SU-DHL-6 (cell line): ENCODE measurements around the gene CXorf49.

Source experiments
- H2AFZ ChIP-seq: fragments of 200-600 bp; sonication (generic); 2 replicates; pipeline ENCODE4 v1.6.1; 2014; ENCODE audit warnings: low read depth, mild to moderate bottlenecking, moderate library complexity, mixed read lengths, antibody characterized with exemption, low read length; ENCODE audit not compliant: severe bottlenecking
- H3F3A ChIP-seq: fragments of 200-600 bp; shearing (Covaris generic); 2 replicates; pipeline ENCODE4 v1.6.0; 2016; ENCODE audit warnings: antibody characterized with exemption, mild to moderate bottlenecking; ENCODE audit not compliant: insufficient read depth
- H3K27ac ChIP-seq: fragments of 200-600 bp; sonication (generic); 2 replicates; pipeline ENCODE4 v1.5.1; 2016; ENCODE audit warnings: low read depth, mild to moderate bottlenecking, low read length, moderate library complexity, mixed read lengths
- H3K27me3 ChIP-seq: fragments of 200-600 bp; sonication (generic), shearing (Covaris generic); 2 replicates; pipeline ENCODE4 v1.6.0; 2014; ENCODE audit warnings: mild to moderate bottlenecking, low read length
- H3K36me3 ChIP-seq: fragments of 200-600 bp; sonication (generic); 2 replicates; pipeline ENCODE4 v1.6.1; 2014; ENCODE audit warnings: mild to moderate bottlenecking, low read length, mixed read lengths
- H3K4me2 ChIP-seq: fragments of 300-600, 200-600 bp; shearing (Covaris generic), sonication (generic); 2 replicates; pipeline ENCODE4 v1.6.0; 2014; ENCODE audit warnings: low read length, low read depth, mild to moderate bottlenecking; ENCODE audit not compliant: poor library complexity, severe bottlenecking
- H3K4me3 ChIP-seq: fragments of 200-600 bp; sonication (generic); 2 replicates; pipeline ENCODE4 v1.5.1; 2014; ENCODE audit warnings: antibody characterized with exemption, low read length, mild to moderate bottlenecking, mixed read lengths; ENCODE audit not compliant: insufficient read depth, poor library complexity, severe bottlenecking
- H3K79me2 ChIP-seq: fragments of 200-600 bp; sonication (generic); 2 replicates; pipeline ENCODE4 v1.6.1; 2014; ENCODE audit warnings: mild to moderate bottlenecking, low read length, moderate library complexity; ENCODE audit not compliant: insufficient read depth
- H3K9ac ChIP-seq: fragments of 200-600 bp; sonication (generic); 2 replicates; pipeline ENCODE4 v1.7.0; 2014; ENCODE audit warnings: mild to moderate bottlenecking, low read length
- H3K9me2 ChIP-seq: fragments of 200-600 bp; sonication (generic); replicated peaks from 2 replicates; pipeline ENCODE4 v1.6.1; 2014; ENCODE audit warnings: low read length; ENCODE audit not compliant: insufficient read depth
- H3K9me3 ChIP-seq: fragments of 200-600 bp; sonication (generic); 2 replicates; pipeline ENCODE4 v1.6.1; 2014; ENCODE audit warnings: low read length, mixed read lengths; ENCODE audit not compliant: insufficient read depth
- H4K20me1 ChIP-seq: fragments of 200-600 bp; sonication (generic); 2 replicates; pipeline ENCODE4 v1.6.1; 2014; ENCODE audit warnings: low read depth, mild to moderate bottlenecking, antibody characterized with exemption, low read length, moderate library complexity, mixed read lengths
- EZH2phosphoT487 ChIP-seq: fragments of 200-600 bp; sonication (generic), shearing (Covaris generic); conservative IDR thresholded peaks from 2 replicates; pipeline ENCODE4 v1.6.1; 2018; ENCODE audit warnings: mild to moderate bottlenecking, antibody characterized with exemption, low read length, moderate library complexity, mixed read lengths
- TF ChIP-seq, protein P1 (sequence below): fragments of 200-600 bp; sonication (generic); IDR thresholded peaks from one replicate; pipeline ENCODE4 v1.5.1; 2017; ENCODE audit warnings: antibody characterized with exemption, mild to moderate bottlenecking, low read length, moderate library complexity; ENCODE audit not compliant: insufficient read depth, poor library complexity, severe bottlenecking

Gene CXorf49

DNA sequence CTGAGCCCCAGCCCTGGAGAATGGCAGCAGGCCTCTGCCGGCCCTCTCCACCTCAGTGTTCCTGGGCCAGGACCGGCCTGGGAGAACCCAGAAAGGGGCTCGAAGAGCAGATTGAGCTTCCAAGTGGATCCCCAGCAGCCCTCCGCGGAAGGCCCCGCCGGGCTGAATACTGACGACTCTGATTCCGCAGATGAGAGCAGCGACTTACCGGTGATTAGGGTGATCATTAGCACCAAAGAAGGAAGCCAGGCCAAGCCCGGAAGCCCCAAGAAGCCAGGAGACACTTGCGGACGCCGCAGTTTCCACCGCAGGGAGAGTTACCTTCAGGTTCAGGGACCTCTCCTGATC is 49.9 kb downstream of the CXorf49 start:
- no peak overlapping the region for H3K27ac ChIP-seq
- no peaks in the 10 kb centered on the region for H3K9me3 ChIP-seq
- H3K79me2 ChIP-seq, result no peaks in the 10 kb centered on the region
- TF ChIP-seq, protein P1, sequence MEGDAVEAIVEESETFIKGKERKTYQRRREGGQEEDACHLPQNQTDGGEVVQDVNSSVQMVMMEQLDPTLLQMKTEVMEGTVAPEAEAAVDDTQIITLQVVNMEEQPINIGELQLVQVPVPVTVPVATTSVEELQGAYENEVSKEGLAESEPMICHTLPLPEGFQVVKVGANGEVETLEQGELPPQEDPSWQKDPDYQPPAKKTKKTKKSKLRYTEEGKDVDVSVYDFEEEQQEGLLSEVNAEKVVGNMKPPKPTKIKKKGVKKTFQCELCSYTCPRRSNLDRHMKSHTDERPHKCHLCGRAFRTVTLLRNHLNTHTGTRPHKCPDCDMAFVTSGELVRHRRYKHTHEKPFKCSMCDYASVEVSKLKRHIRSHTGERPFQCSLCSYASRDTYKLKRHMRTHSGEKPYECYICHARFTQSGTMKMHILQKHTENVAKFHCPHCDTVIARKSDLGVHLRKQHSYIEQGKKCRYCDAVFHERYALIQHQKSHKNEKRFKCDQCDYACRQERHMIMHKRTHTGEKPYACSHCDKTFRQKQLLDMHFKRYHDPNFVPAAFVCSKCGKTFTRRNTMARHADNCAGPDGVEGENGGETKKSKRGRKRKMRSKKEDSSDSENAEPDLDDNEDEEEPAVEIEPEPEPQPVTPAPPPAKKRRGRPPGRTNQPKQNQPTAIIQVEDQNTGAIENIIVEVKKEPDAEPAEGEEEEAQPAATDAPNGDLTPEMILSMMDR, result no peak
- no peak for TF ChIP-seq EZH2phosphoT487
- H3K4me2 ChIP-seq, result no peak overlapping the region
- no peaks in the 10 kb centered on the region for H3K36me3 ChIP-seq
- H3K4me3 ChIP-seq, result no peak overlapping the region
- no peaks in the 10 kb centered on the region for H3F3A ChIP-seq
- no peaks in the 10 kb centered on the region for H3K9me2 ChIP-seq
- no peak overlapping the region for H3K9ac ChIP-seq
- no peaks in the 10 kb centered on the region for H3K27me3 ChIP-seq
- no peaks in the 10 kb centered on the region for H4K20me1 ChIP-seq
- no peak overlapping the region for H2AFZ ChIP-seq

DNA sequence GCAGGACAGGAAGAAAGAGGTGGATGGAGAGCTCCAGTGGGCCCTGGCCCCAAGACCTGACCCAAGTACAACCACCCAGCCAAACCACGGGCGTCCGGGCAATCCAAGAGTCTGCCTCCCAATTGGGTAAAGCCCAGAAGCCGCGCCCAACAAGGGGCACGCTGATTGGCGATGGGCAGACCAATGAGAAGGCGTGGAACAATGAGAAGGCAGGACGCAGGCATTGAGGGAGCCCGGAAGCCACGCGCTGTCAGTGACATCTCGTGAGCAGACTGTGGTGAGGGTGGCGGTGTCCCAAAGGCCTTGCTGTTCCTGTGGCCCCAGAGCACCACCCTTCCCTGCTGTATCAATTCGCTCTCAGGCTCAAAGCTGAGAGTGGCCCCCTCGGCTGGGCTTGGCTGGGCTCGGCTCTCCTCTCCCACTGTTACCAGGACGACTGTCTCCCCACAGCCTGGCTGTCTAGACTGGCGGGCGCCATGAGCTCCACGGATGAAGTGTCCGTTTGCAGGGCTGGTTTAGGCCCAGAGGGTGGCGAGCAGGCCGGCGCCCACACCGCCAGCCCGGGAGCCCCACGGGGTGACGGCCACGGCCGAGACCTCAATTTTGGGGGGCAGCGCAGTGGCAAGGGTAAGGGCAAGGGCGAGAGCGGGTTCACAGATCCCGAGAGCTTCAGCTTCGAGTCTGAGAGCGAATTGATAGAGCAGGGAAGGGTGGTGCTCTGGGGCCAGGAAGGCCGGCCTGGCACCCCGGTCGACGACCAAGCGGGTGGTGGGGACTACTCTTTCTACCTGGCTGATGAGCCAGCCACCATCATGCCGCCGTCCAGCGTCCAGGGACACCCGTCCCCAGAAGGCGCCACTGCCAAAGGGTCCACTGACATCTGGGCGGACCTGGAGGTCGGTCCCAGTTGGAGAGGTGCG is 50.5 kb downstream of the CXorf49 start, which contains the start of gene LOC101059915:
Gene LOC101059915, plus strand, starts transcription at position 219 of the 920 bp plus-strand sequence.
- no peaks in the 10 kb centered on the region for H3K9me2 ChIP-seq
- H3K9me3 ChIP-seq, result no peaks in the 10 kb centered on the region
- no peak within 1 kb of the TSS for H3K4me2 ChIP-seq
- no peak within 1 kb of the TSS for H3K4me3 ChIP-seq
- H4K20me1 ChIP-seq, result no peaks in the 10 kb centered on the region
- no peak within 1 kb of the TSS for H3K9ac ChIP-seq
- no peak within 1 kb of the TSS for H3K27ac ChIP-seq
- H3F3A ChIP-seq, result no peaks in the 10 kb centered on the region
- TF ChIP-seq, protein P1, result no peak
- no peak for TF ChIP-seq EZH2phosphoT487
- H3K79me2 ChIP-seq, result no peaks in the 10 kb centered on the region
- no peaks in the 10 kb centered on the region for H3K36me3 ChIP-seq
- no peaks in the 10 kb centered on the region for H3K27me3 ChIP-seq
- no peak within 1 kb of the TSS for H2AFZ ChIP-seq

DNA sequence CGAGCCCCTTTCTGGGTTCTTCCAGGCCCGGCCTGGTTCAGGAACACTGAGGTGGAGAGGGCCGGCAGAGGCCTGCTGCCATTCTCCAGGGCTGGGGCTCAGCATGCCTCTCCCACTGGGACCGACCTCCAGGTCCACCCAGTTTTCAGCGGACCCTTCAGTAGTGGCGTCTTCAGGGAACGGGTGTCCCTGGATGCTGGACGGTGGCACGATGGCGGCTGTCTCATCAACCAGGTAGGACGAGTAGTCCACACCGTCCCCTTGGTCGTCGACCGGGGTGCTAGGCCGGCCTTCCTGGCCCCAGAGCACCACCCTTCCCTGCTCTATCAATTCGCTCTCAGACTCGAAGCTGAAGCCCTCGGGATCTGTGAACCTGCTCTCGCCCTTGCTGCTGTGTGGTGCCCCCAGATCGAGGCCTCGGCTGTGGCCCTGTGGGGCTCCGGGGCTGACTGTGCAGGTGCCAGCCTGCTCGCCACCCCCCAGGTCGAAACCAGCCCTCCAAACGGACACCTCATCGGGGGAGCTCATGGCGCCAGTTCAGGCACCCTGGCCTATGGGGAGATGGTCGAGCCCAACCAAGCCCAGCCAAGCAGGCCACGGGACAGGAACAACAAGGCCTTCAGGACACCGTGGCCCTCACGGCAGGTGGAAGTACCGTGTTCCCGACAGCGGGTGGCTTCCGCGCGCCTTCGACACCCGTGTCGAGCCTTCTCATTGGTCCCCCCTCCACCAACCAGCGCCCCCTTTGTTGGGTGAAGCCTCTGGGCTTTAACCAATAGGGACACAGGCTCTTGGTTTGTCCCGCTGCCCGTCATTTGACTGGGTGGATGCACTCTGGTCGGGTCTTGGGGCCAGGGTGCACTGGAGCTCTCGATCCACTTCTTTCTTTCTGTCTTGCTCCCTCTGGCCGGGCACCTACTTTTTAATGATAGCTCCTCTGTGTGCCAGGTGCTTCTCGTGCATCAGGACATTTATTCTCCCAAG is 51.6 kb downstream of the CXorf49 start:
- no peak overlapping the region for H3K27ac ChIP-seq
- H3K4me3 ChIP-seq, result no peak overlapping the region
- no peak overlapping the region for H3K4me2 ChIP-seq
- H3K9me3 ChIP-seq, result no peaks in the 10 kb centered on the region
- no peak overlapping the region for H3K9ac ChIP-seq
- H3K9me2 ChIP-seq, result no peaks in the 10 kb centered on the region
- H3K79me2 ChIP-seq, result no peaks in the 10 kb centered on the region
- no peaks in the 10 kb centered on the region for H4K20me1 ChIP-seq
- H2AFZ ChIP-seq, result no peak overlapping the region
- H3K27me3 ChIP-seq, result no peaks in the 10 kb centered on the region
- no peak for TF ChIP-seq EZH2phosphoT487
- TF ChIP-seq, protein P1, result no peak
- H3F3A ChIP-seq, result no peaks in the 10 kb centered on the region
- no peaks in the 10 kb centered on the region for H3K36me3 ChIP-seq
